ENCODE results near the gene CHCHD6. TPM values are rescaled to one million over a fixed set of nuclear protein-coding genes. Genes with fewer than 3 reads are reported as not detected.

The CHCHD6 gene
- polyA plus RNA-seq, 1 donor from 2014 or later, result 102 TPM

- H2AFZ ChIP-seq (ENCODE audit: low read depth, low read length), result no peak overlapping the region
- peak overlapping the region; percentile 25 for H3K27ac ChIP-seq (ENCODE audit: low read length)
- no peaks in the 10 kb centered on the region for H3K9me2 ChIP-seq (ENCODE audit: insufficient read depth, low read length)
- H3K9me3 ChIP-seq (ENCODE audit: low read length), result no peaks in the 10 kb centered on the region
- TF ChIP-seq EZH2 (IDR thresholded peaks at IDR 0.05; ENCODE audit: borderline replicate concordance, insufficient read depth, low read length, poor library complexity, severe bottlenecking), result no peak
- TF ChIP-seq REST (IDR thresholded peaks at IDR 0.05; ENCODE audit: borderline replicate concordance), result no peak
- no peak for TF ChIP-seq CTCF (IDR thresholded peaks at IDR 0.05; ENCODE audit: poor library complexity, severe bottlenecking)
- TF ChIP-seq POLR2AphosphoS5 (IDR thresholded peaks at IDR 0.05), result no peak
- TF ChIP-seq MXI1 (conservative IDR thresholded peaks at IDR 0.05; ENCODE audit: poor library complexity, severe bottlenecking), result no peak
- TF ChIP-seq RAD21 (conservative IDR thresholded peaks at IDR 0.05), result no peak
- TF ChIP-seq EP300 (conservative IDR thresholded peaks at IDR 0.05; ENCODE audit: poor library complexity, severe bottlenecking), result no peak
- no peak for TF ChIP-seq TAF1 (IDR thresholded peaks at IDR 0.05; ENCODE audit: low read depth)
- no peak for TF ChIP-seq SMC3 (conservative IDR thresholded peaks at IDR 0.05; ENCODE audit: poor library complexity)
- H3K27me3 ChIP-seq (ENCODE audit: insufficient read depth, low read depth, low read length), result no peaks in the 10 kb centered on the region
- H3K36me3 ChIP-seq (ENCODE audit: insufficient read depth, low read length), result no peaks in the 10 kb centered on the region
- no peak overlapping the region for H3K4me2 ChIP-seq (ENCODE audit: low read length)
- H3K79me2 ChIP-seq (replicated peaks; ENCODE audit: insufficient read depth, low read length), result no peaks in the 10 kb centered on the region
- peak overlapping the region; percentile 20 for H3K4me3 ChIP-seq (ENCODE audit: low read length)
- no peaks in the 10 kb centered on the region for H3F3A ChIP-seq (ENCODE audit: insufficient read depth, low read length, poor library complexity, severe bottlenecking)
- H4K20me1 ChIP-seq (ENCODE audit: insufficient read depth), result no peaks in the 10 kb centered on the region
- H3K9ac ChIP-seq (ENCODE audit: low read length), result no peak overlapping the region
These were observed 265.5 kb downstream of the CHCHD6 start for GRCh38 chr3:126969586-126969985.

- H3K9me3 ChIP-seq (ENCODE audit: low read length), result no peaks in the 10 kb centered on the region
- no peaks in the 10 kb centered on the region for H3F3A ChIP-seq (ENCODE audit: insufficient read depth, low read length, poor library complexity, severe bottlenecking)
- no peak overlapping the region for H3K9ac ChIP-seq (ENCODE audit: low read length)
- no peaks in the 10 kb centered on the region for H3K9me2 ChIP-seq (ENCODE audit: insufficient read depth, low read length)
- no peak overlapping the region for H2AFZ ChIP-seq (ENCODE audit: low read depth, low read length)
- no peak for TF ChIP-seq SMC3 (conservative IDR thresholded peaks at IDR 0.05; ENCODE audit: poor library complexity)
- TF ChIP-seq CTCF (IDR thresholded peaks at IDR 0.05; ENCODE audit: poor library complexity, severe bottlenecking), result no peak
- no peak for TF ChIP-seq MXI1 (conservative IDR thresholded peaks at IDR 0.05; ENCODE audit: poor library complexity, severe bottlenecking)
- no peak for TF ChIP-seq REST (IDR thresholded peaks at IDR 0.05; ENCODE audit: borderline replicate concordance)
- no peak for TF ChIP-seq POLR2AphosphoS5 (IDR thresholded peaks at IDR 0.05)
- TF ChIP-seq TAF1 (IDR thresholded peaks at IDR 0.05; ENCODE audit: low read depth), result no peak
- TF ChIP-seq RAD21 (conservative IDR thresholded peaks at IDR 0.05), result no peak
- no peak for TF ChIP-seq EP300 (conservative IDR thresholded peaks at IDR 0.05; ENCODE audit: poor library complexity, severe bottlenecking)
- TF ChIP-seq EZH2 (IDR thresholded peaks at IDR 0.05; ENCODE audit: borderline replicate concordance, insufficient read depth, low read length, poor library complexity, severe bottlenecking), result no peak
- peak overlapping the region; percentile 20 for H3K4me3 ChIP-seq (ENCODE audit: low read length)
- H4K20me1 ChIP-seq (ENCODE audit: insufficient read depth), result no peaks in the 10 kb centered on the region
- H3K27ac ChIP-seq (ENCODE audit: low read length), result peak overlapping the region; percentile 25
- H3K4me2 ChIP-seq (ENCODE audit: low read length), result no peak overlapping the region
- no peaks in the 10 kb centered on the region for H3K27me3 ChIP-seq (ENCODE audit: insufficient read depth, low read depth, low read length)
- no peaks in the 10 kb centered on the region for H3K36me3 ChIP-seq (ENCODE audit: insufficient read depth, low read length)
- no peaks in the 10 kb centered on the region for H3K79me2 ChIP-seq (replicated peaks; ENCODE audit: insufficient read depth, low read length)
These were observed 266.1 kb downstream of the CHCHD6 start for GRCh38 chr3:126970101-126970500.

Measured in neural cell (in vitro differentiated cells).